ENCODE data around the gene KAZN. TPM values are rescaled to one million over a fixed set of nuclear protein-coding genes. Genes with fewer than 3 reads are reported as not detected.

Gene KAZN
- total RNA-seq, 1 experiment from 2014 or later: 2.4 TPM

- Histone ChIP-seq H3K27me3 (replicated peaks; ENCODE audit: control insufficient read depth, insufficient read depth, low read length) (no peaks in the 10 kb centered on the region), H3K9me3 (no peaks in the 10 kb centered on the region), H3K4me1 (no peaks in the 10 kb centered on the region), H3K4me3 (ENCODE audit: low read depth, low read length) (no peak overlapping the region), H3K36me3 (ENCODE audit: control insufficient read depth, insufficient read depth, low read length) (no peaks in the 10 kb centered on the region)
- BruUV-seq (replicated peaks): no TSS peak
- ChIA-PET CTCF (no interaction called here), POLR2A (no interaction called here)
- no peaks in the 10 kb centered on the region for H3K4me1 Mint-ChIP-seq (ENCODE audit: low read depth, unreplicated experiment)
- intact Hi-C loops (cut with micrococcal nuclease; ENCODE audit: unreplicated experiment): no loop called here
- no peak overlapping the region for H3K27ac Mint-ChIP-seq (ENCODE audit: unreplicated experiment)
- H3K9me3 Mint-ChIP-seq (ENCODE audit: unreplicated experiment): no peaks in the 10 kb centered on the region
- DNase-seq: no peak
- no peaks in the 10 kb centered on the region for H3K36me3 Mint-ChIP-seq (ENCODE audit: insufficient read depth, unreplicated experiment)
- H3K27me3 Mint-ChIP-seq (ENCODE audit: insufficient read depth, unreplicated experiment): no peaks in the 10 kb centered on the region
- H3K4me3 Mint-ChIP-seq (ENCODE audit: unreplicated experiment): no peak overlapping the region
- TF ChIP-seq, protein P1, sequence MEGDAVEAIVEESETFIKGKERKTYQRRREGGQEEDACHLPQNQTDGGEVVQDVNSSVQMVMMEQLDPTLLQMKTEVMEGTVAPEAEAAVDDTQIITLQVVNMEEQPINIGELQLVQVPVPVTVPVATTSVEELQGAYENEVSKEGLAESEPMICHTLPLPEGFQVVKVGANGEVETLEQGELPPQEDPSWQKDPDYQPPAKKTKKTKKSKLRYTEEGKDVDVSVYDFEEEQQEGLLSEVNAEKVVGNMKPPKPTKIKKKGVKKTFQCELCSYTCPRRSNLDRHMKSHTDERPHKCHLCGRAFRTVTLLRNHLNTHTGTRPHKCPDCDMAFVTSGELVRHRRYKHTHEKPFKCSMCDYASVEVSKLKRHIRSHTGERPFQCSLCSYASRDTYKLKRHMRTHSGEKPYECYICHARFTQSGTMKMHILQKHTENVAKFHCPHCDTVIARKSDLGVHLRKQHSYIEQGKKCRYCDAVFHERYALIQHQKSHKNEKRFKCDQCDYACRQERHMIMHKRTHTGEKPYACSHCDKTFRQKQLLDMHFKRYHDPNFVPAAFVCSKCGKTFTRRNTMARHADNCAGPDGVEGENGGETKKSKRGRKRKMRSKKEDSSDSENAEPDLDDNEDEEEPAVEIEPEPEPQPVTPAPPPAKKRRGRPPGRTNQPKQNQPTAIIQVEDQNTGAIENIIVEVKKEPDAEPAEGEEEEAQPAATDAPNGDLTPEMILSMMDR (IDR thresholded peaks at IDR 0.05; ENCODE audit: insufficient read depth in 1 of 2, low read depth in 1 of 2, low read length in 1 of 2, severe bottlenecking in 1 of 2, unreplicated experiment in 1 of 2): no peak
Measured at GRCh38 chr1:14949270-14949835, 350.9 kb downstream of the KAZN start.

- no peak overlapping the region for H3K4me3 ChIP-seq (ENCODE audit: low read depth, low read length)
- Mint-ChIP-seq H3K4me1 (ENCODE audit: low read depth, unreplicated experiment) (no peaks in the 10 kb centered on the region), H3K36me3 (ENCODE audit: insufficient read depth, unreplicated experiment) (no peaks in the 10 kb centered on the region), H3K27me3 (ENCODE audit: insufficient read depth, unreplicated experiment) (no peaks in the 10 kb centered on the region), H3K4me3 (ENCODE audit: unreplicated experiment) (no peak overlapping the region), H3K27ac (ENCODE audit: unreplicated experiment) (no peak overlapping the region), H3K9me3 (ENCODE audit: unreplicated experiment) (no peaks in the 10 kb centered on the region)
- no peaks in the 10 kb centered on the region for H3K36me3 ChIP-seq (ENCODE audit: control insufficient read depth, insufficient read depth, low read length)
- ChIA-PET CTCF (no interaction called here), POLR2A (no interaction called here)
- TF ChIP-seq, protein P1 (IDR thresholded peaks at IDR 0.05; ENCODE audit: insufficient read depth in 1 of 2, low read depth in 1 of 2, low read length in 1 of 2, severe bottlenecking in 1 of 2, unreplicated experiment in 1 of 2): no peak
- no peaks in the 10 kb centered on the region for H3K27me3 ChIP-seq (replicated peaks; ENCODE audit: control insufficient read depth, insufficient read depth, low read length)
- H3K4me1 ChIP-seq: no peaks in the 10 kb centered on the region
- intact Hi-C loops (cut with micrococcal nuclease; ENCODE audit: unreplicated experiment): no loop called here
- no peaks in the 10 kb centered on the region for H3K9me3 ChIP-seq
- no peak for DNase-seq
- BruUV-seq (replicated peaks): no TSS peak
Measured at GRCh38 chr1:14949836-14950713, 351.6 kb downstream of the KAZN start.

DNA sequence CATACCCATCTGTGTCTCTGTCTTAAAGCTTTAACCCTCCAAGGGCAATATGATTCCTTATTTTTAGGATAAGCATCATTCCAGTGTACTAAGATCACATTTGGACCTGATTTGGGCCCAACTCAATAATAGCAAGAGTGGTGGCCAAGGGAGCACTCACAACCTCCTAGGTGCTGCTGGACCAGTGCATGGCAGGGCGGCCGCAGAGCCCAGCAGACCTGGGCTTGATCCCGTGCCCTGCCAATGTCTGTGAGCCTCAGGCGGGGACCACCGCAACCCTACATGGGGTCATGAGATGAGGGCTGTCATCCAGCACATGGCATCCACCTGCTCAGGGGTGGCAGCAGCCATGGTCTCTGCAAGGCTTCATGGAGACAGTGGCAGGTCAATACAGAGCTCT lies 353.3 kb downstream of the KAZN start:
- Mint-ChIP-seq H3K4me3 (ENCODE audit: unreplicated experiment) (no peak overlapping the region), H3K9me3 (ENCODE audit: unreplicated experiment) (no peaks in the 10 kb centered on the region), H3K27ac (ENCODE audit: unreplicated experiment) (no peak overlapping the region), H3K4me1 (ENCODE audit: low read depth, unreplicated experiment) (no peaks in the 10 kb centered on the region), H3K27me3 (ENCODE audit: insufficient read depth, unreplicated experiment) (no peaks in the 10 kb centered on the region), H3K36me3 (ENCODE audit: insufficient read depth, unreplicated experiment) (no peaks in the 10 kb centered on the region)
- no peak for DNase-seq
- Histone ChIP-seq H3K4me1 (no peaks in the 10 kb centered on the region), H3K4me3 (ENCODE audit: low read depth, low read length) (no peak overlapping the region), H3K27me3 (replicated peaks; ENCODE audit: control insufficient read depth, insufficient read depth, low read length) (no peaks in the 10 kb centered on the region), H3K9me3 (no peaks in the 10 kb centered on the region), H3K36me3 (ENCODE audit: control insufficient read depth, insufficient read depth, low read length) (no peaks in the 10 kb centered on the region)
- BruUV-seq (replicated peaks): no TSS peak
- POLR2A ChIA-PET: no interaction called here
- TF ChIP-seq, protein P1 (IDR thresholded peaks at IDR 0.05; ENCODE audit: insufficient read depth in 1 of 2, low read depth in 1 of 2, low read length in 1 of 2, severe bottlenecking in 1 of 2, unreplicated experiment in 1 of 2): no peak
- intact Hi-C loops (cut with micrococcal nuclease; ENCODE audit: unreplicated experiment): no loop called here
- CTCF ChIA-PET: no interaction called here

Data from Caco-2 (cell line).